ENCODE measurements around the gene PCSK7.
"Not testable (repeated sequence)": the region's sequence is repeated elsewhere in the genome, so short reads cannot be mapped to it uniquely, and the experiment has no call there.

Gene PCSK7, protein sequence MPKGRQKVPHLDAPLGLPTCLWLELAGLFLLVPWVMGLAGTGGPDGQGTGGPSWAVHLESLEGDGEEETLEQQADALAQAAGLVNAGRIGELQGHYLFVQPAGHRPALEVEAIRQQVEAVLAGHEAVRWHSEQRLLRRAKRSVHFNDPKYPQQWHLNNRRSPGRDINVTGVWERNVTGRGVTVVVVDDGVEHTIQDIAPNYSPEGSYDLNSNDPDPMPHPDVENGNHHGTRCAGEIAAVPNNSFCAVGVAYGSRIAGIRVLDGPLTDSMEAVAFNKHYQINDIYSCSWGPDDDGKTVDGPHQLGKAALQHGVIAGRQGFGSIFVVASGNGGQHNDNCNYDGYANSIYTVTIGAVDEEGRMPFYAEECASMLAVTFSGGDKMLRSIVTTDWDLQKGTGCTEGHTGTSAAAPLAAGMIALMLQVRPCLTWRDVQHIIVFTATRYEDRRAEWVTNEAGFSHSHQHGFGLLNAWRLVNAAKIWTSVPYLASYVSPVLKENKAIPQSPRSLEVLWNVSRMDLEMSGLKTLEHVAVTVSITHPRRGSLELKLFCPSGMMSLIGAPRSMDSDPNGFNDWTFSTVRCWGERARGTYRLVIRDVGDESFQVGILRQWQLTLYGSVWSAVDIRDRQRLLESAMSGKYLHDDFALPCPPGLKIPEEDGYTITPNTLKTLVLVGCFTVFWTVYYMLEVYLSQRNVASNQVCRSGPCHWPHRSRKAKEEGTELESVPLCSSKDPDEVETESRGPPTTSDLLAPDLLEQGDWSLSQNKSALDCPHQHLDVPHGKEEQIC

DNA sequence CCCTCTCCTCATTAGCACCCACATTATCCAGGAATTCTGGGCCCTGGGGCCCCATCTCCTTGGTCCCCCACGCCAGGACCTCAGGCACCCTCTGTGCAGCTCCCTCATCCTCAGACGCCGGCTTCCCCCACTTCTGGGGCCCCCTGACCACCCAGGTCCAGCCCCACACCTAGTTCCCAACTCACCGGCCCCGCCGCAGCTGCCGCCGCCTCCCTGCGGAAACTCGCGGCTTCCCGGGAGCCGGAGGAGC lies at the start of gene PCSK7:
Gene PCSK7 (minus strand): TSS at position 232 of the 250 bp plus-strand sequence. CDS start 2,229 bp downstream, outside the sequence.
- DNase-seq, result no peak

DNA sequence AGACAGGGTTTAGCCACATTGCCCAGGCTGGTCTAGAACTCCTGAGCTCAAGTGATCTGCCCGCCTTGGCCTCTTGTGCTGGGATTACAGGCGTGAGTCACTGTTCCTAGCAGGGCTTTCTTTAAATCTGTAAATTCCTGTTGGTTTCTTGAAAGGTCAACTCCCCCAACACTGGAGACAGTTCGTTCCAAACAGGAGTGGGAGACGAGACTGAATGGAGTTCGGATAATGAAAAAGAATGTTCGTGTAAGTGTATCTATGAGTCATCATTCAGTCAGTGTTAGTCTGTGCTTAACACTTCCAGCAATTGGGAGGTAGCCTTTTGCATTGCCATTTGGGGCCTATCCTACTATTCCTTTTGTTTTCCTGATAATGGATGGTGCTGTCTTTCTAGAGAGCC lies 49.3 kb upstream of the PCSK7 start:
- no peak for DNase-seq

DNA sequence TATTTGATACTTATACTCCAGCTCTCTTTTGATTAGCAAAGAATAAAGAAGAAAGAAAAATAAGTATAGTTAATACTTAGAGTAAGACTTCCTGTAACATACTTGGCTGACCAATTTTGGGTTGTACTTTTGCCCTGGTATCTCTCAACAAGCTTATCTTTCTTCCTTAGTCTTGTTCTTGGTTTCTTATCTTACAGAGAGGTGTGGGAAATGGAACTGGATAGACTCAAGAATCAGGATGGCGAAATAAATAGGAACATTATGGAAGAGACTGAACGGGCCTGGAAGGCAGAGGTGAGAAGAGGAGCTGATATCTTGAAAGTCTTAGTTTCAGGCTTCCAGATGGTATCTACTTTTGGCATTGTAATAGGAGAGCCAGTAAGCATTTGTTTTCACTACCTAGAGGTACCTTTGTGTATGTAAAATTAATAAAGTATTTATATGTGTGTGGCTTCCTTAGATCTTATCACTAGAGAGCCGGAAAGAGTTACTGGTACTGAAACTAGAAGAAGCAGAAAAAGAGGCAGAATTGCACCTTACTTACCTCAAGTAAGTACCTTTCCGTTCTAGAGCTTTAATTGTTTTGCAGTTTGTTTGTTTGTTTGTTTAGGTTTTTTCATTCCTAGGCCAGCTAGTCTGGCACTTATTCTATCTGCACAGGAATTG lies 48.0 kb upstream of the PCSK7 start:
- no peak for DNase-seq

DNA sequence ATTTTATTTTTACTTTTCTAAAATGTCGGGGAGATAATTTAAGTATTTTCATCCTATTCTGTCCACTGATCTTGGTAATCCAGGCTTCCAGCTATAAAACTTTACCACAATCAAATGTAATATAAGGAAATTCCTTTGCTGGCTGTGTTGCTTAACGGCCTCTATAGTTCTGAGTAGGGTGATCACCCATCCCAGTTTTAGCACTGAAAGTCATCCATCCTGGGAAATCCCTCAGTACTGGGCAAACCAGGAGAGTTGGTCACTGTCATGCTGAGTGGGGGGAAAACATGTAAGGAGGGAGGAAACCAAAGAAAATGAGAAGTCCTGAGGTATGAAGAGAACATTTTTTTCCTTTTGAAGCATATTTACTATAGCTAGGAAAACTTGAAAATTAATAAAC lies 46.5 kb upstream of the PCSK7 start:
- no peak for DNase-seq

DNA sequence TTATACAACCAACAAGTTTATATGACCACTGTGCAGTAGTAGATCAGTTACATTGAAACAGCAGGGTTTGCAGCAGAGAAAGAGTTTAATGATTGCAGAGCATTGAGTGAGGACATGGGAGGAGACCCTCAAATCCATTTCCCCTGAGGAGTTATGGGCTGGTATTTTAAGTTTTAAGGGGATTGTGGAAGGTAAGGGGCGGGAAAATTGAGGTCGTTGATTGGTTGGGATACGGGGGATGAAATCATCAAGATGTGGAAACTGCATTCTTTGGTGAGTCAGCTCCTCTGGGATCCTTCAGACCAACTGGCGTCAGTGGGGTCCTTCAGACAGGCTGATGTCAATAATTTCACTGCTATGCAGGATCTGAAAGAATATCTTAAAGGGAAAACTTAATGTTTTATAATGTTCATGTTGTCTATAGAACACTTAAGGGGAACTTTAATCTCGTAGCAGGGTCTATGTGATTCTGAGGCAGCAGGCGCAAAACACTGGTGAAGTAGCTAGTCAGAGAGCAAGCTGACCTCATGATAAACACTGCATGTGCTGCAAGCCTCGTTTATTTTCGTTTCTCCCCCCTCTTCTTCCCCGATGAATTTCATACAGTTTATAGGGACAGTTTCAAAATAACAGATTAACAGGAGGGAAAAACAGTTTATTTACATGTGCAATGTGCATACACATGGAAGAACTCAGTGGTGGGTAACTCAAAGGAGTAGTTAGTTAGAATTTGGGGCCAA lies 41.8 kb upstream of the PCSK7 start:
- no peak for DNase-seq

DNA sequence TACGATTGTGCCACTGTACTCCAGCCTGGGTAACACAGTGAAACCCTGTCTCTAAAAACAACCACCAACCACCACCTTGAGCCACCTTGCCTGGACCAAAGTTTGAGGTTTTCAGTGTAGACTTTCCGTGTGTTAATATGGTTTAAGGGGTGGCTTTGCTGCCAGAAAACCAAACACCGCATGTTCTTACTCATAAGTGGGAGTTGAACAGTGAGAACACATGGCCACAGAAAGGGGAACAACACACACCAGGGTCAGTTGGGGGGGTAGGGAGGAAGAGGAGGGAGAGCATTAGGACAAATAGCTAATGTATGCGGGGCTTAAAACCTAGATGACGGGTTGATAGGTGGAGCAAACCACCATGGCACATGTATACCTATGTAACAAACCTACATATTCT lies 40.3 kb upstream of the PCSK7 start:
- DNase-seq, result not testable (repeated sequence)

DNA sequence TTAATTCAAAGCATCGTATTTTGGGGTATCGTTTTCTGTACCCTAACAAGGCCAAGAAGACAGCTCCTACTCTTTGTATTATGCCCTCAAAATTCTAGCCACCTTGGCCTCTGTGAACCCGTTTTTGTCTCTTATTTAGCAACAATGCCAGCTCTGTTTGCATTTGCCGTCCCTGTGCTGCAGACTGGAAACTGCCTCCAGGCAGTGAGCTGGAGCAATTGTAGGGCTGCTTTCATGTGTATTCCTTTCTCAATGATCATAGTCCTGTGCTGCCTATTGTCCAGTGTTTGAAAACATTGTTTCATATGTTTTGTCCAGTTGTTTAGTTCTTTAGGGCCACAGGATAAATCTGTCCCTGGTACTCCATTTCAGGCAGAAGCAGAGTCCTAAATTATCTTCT lies 39.3 kb upstream of the PCSK7 start:
- DNase-seq, result peak; percentile 62

DNA sequence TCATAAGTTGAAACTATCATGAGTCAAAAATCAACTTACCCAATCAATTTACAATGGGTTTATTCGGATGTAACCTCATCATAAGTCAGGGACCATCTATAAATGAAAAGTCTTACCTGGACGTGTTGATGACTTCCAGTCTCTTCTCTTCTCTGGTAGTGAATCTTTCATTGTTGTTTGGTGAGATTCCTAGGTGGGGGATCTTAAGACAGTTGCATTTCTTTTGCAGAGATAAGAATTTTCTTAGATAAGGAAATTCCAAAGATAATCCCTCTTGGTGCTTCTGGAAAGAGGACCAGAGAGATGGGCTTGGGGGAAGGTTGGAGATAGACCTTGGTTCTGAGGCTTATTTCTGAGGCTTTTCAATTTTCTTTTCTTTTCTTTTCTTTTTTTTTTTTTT lies 38.0 kb upstream of the PCSK7 start:
- no peak for DNase-seq

DNA sequence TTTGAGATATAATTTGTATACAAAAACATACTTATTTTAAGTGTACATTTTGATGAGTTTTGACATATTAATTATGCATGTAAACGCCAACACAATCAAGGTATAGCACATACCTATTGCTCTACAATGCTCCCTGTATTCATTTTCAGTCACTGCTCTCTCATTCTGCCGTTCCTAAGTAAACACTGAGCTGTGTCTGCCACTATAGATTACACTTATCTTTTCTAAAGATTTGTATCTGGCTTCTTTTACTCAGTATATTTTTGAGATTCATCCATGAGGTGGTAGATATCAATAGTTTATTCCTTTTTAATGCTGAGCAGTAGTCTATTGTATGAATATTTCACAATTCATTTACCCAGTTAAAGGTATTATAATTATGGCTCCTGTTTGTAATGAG lies 33.9 kb upstream of the PCSK7 start:
- no peak for DNase-seq

DNA sequence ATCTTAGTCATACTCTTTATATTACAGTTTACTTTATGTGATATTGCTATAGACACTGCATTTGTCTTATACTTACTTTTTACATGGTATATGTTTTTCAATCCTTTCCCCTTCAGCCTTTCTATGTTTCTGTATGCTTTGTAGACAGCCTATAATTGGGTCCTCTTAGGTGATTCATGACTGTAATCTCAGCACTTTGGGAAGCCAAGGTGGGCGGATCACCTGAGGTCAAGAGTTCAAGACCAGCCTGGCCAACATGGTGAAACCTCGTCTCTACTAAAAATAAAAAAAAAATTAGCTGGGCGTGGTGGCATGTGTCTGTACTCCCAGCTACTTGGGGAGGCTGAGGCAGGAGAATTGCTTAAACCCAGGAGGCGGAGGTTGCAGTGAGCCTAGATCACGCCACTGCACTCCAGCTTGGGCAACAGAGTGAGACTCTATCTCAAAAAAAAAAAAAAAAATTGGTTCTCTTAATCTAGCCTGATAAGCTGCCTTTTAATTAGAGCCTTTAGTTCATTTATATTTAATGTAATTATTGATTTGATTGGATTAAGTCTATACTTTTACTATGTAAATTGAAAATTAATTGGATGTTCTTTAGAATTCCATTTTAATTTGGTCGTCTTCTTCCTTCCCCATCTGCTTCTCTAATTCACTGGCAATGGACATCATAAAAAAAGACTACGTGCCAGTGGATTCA lies 32.9 kb upstream of the PCSK7 start:
- not testable (repeated sequence) for DNase-seq

DNA sequence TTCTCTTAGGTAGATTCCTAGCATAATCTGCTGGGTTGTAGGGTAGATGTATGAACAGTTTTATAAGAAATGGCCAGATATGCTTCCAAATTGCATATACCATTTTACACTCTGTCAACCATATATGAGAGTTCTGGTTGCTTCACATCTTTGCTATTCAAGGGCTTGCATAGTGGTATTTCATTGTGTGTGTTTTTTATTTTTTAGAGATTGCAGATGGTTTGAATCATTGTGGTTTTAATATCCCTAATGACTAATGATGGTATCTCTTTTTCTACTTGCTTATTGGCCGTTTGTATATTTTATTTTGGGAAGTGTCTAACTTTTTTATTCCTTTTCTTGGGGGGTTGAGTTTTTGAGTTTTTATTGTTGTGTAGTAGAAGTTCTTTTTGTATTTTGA lies 27.5 kb upstream of the PCSK7 start:
- DNase-seq, result no peak

DNA sequence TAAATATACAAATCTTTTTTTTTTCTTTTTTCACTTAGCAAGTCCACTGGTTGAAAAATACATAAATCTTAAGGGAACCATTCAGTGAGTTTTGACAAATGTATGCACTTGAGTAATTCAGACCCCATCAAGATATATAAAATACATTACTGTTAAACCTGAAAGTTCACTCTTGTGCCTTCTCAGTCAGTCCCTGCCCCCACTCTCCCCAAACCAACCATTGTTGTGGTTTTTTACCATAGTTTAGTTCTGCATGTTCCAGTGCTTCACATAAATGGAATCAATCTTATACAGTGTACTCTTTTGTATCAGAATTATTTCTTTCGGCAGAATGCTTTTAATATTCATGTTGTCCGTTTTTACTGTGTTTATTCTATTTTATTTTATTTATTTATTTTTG lies 26.7 kb upstream of the PCSK7 start:
- no peak for DNase-seq

DNA sequence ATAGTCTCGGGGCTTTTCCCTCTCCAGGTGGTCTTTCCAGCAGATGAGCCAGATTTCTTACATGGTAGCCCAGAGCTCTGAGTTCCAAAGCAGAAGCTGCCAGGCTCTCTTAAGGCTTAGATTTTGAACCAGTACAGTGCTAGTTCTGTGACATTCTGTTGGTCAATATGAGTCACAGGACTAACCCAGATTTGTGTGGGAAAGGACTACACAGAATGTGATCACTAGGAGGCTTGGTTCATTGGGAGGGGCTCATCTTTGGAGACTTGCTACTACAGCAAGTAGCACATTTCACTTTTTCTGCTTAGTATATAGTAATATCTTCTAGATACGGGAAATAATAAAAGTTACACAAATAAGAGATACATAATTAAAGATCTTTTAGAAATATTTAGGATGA lies 24.7 kb upstream of the PCSK7 start:
- DNase-seq, result no peak

DNA sequence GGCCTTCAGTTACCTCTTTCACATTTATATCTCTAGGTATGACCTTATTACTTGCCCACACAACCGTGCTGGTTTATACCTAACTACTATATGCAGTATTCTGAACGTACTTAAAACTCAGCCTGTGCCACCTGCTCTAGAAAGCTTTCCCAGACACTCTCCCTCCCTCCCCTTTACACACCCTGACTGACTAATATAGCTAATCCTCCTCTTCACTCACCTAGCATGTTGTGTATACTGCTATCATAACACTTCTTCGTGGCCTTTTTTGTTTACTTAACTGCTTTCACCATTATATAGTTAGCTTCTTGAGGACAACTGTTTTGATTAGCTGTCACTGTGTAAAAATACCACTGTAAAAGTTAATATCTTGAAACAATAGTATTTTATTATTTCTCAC lies 24.1 kb upstream of the PCSK7 start:
- no peak for DNase-seq

DNA sequence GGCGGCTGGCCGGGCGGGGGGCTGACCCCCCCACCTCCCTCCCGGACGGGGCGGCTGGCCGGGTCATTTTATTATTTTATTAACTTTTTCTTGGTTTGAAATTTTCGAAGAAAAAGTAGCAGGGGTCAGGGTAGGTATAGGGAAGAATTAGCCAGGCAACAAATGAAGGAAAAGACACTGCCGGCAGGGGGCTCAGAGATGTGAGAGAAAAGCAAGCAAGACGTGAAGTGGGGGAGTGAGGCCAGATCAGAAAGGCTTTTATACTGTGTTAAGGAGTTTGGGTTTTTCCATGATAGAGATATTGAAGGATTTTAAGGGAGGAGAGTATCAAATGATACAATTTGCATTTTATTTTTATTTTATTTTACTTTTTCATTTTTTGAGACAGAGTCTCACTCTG lies 19.6 kb upstream of the PCSK7 start:
- DNase-seq, result no peak

DNA sequence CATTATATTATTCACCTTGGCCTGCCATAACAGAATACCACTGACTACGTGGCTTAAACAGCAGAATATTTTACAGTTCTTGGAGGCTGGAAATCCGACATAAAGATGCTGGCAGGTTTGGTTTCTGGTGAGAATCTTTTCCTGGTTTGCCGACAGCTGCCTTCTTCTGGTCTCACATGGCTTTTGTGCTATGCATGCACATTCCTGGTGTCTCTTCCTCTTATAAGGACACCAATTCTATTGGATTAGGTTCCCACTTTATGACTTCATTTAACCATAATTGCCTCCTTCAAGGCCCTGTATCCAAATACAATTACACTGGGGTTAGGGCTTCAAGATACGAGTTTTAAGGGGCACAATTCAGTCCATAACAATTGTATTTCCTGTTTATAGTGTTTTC lies 17.7 kb upstream of the PCSK7 start:
- no peak for DNase-seq

DNA sequence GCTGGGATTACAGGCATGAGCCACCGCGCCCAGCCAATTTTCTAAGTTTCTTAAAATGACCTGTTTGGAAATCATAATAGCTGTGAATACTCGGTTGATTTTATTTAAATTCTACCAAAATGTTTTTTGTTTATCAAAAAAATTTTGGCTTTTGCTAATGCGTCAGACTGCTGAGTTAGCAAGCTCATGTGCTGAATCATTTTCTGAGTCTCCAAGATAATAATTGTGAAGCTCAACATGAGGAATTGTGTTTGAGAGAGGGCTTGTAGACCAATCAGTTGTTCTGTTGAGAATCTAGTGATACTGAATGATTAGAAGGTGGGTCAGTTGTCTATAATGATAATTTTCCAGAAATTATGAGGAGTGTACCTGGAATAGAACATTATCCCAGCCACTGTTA lies 16.5 kb upstream of the PCSK7 start:
- DNase-seq, result no peak

DNA sequence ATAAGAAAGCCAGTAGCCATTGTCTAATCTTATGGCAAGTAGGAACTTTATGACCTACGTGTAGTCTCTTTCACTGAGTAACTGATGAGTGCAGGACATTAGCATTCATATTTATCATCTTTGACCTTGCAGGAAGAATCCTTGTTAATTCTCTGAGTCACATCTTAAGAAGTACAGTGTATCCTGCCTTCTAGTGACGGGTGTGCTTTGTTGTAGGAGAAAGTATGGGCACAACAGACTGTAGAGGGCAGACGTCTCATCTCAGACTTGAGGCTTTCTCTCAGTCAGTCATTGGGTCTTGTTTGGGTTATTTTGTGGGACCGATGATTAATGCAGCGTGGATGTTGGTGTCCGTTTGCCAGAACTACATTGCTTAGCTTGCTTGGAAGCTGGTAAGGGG lies 7.4 kb upstream of the PCSK7 start:
- DNase-seq, result no peak

DNA sequence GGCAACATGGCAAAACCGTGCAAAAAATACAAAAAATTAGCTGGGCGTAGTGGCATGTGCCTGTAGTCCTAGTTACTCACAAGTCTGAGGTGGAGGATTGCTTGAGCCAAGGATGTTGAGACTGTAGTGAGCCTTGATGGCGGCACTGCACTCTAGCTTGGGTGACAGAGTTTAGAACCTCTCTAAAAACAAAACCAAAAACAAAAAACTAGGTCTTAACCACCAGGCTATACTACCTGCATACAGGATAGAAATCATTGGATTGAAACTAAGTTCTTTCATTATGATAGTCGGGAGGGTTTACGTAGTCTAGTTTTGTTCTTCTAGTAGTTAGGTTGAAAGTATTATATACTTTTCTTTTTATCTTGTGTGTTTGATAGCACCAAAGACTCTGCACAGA lies 6.3 kb upstream of the PCSK7 start:
- DNase-seq, result no peak

DNA sequence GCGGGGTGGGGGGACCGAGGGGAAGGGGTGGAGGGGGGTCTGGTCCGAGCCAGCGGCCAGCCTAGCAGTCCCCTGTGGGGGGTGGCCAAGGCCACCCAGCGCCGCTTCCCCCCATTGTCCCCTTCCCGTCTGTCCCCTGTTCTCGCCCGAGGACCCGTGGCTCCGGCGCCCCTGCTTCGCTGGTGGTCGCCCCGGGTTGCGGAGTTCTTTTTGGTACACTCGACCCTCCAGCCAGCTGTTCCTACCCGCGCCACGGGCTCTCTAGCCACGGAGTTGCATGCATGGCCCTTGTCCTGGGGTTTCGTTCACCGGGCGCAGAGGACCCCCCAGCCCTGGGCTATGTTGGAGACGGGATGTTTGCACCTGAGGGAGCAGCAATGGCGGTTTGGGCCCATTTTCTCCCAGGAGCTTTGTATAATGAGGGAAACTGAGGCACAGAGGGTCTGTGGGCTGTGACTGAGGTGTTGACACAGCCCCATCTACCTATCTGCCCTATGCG lies 1.1 kb upstream of the PCSK7 start:
- peak; percentile 57 for DNase-seq

DNA sequence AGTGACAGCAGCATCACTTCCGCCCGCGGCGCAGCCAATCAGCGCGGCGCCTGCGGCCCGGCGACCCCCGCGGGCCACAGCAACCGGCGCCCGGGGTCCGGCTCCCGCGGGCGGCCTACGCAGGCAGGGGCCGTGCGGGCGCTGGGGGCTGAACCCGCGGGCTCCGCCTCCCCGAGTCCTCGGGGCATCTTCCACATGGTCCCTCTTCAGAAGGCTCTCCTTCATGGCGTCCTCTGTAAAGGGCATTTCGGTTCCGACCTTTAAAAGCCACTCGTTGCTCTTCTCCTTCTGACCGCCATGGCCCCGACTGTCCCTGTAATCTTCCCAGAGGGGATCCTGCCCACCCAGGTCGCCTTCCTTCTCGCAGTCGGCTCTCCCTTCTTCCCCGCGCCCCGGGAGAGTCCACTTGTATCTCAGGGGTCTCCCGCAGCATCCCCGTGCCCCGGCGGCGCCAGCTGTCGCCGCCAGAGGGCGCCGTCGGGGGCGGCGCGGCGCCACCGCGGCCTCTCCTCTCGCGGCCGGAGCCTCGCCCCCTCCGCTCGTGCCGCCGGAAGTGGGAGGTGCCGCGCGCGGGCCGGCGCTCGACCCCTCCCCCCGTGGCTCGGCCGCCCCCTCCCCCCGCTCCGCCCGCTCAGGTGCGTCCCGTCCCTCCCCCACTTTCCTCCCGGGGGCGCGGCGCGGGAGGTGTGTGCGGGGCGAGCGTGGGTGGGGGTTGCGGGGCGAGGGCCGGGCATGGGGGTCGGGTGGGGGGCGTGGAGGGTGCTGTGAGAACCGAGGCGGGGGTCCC lies 412 bp upstream of the PCSK7 start, which contains the start of gene RNF214:
Gene RNF214 (plus strand): TSS at position 580 of the 787 bp plus-strand sequence. CDS start 1,602 bp downstream, outside the sequence.
- peak; percentile 93 for DNase-seq
